Esophagus squamous epithelium (tissue), 4 donors: ENCODE data around the gene DGAT2L6.

Experiments
- CTCF ChIP-seq, 6 experiments: fragments of 450-650 bp in 4 of 6; fragments of 200-600 bp in 2 of 6; sonication (generic) in 2 of 6; IDR thresholded peaks; one replicate each; pipeline ENCODE4 v1.5.1; 2016 to 2019; ENCODE audit warnings: antibody characterized with exemption in 6 of 6, mild to moderate bottlenecking in 4 of 6, moderate library complexity in 4 of 6
- POLR2A ChIP-seq, 4 donors: fragments of 450-650 bp; IDR thresholded peaks; one replicate each; pipeline ENCODE4 v1.6.1; 2017; ENCODE audit warnings: antibody characterized with exemption in 4 of 4, mild to moderate bottlenecking in 4 of 4, moderate library complexity in 3 of 4

GRCh38 chrX:70166601-70167590 is 10.4 kb upstream of the DGAT2L6 start:
- TF ChIP-seq CTCF (IDR thresholded peaks at IDR 0.05) (no peak), POLR2A (IDR thresholded peaks at IDR 0.05) (no peak)
